ENCODE measurements around the gene LAMTOR1. TPM values are rescaled to one million over a fixed set of nuclear protein-coding genes. Genes with fewer than 3 reads are reported as not detected.

The LAMTOR1 gene
- total RNA-seq, 4 donors from 2014 or later = 86.6 to 132 (median 88.1) TPM

DNA sequence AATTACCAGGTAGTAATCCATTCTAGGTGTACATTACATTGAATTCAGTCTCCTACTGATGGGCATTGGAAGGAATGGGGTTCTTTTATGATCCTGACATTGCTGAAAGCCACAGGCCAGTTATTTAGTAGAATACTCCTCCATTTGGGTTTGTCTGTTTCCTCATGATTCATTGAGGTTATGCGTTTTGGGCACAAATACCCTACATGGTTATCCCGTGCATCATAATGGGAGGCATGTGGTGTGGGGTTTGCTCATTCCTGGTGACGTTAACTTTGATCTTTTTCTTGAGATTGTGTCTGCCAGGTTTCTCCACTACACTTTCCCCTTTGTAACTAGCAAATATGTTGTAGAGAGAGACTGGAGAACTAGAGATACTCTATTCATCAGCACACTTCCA, 38.0 kb upstream of the LAMTOR1 start:
- TF ChIP-seq POLR2A (IDR thresholded peaks at IDR 0.05) = no peak
- TF ChIP-seq, protein P1, sequence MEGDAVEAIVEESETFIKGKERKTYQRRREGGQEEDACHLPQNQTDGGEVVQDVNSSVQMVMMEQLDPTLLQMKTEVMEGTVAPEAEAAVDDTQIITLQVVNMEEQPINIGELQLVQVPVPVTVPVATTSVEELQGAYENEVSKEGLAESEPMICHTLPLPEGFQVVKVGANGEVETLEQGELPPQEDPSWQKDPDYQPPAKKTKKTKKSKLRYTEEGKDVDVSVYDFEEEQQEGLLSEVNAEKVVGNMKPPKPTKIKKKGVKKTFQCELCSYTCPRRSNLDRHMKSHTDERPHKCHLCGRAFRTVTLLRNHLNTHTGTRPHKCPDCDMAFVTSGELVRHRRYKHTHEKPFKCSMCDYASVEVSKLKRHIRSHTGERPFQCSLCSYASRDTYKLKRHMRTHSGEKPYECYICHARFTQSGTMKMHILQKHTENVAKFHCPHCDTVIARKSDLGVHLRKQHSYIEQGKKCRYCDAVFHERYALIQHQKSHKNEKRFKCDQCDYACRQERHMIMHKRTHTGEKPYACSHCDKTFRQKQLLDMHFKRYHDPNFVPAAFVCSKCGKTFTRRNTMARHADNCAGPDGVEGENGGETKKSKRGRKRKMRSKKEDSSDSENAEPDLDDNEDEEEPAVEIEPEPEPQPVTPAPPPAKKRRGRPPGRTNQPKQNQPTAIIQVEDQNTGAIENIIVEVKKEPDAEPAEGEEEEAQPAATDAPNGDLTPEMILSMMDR (IDR thresholded peaks at IDR 0.05) = no peak
- no peaks in the 10 kb centered on the region for H3K4me1 ChIP-seq
- H3K4me3 ChIP-seq = no peak overlapping the region
- H3K36me3 ChIP-seq = no peaks in the 10 kb centered on the region
- DNase-seq = no peak
- H3K27me3 ChIP-seq = no peaks in the 10 kb centered on the region
- H3K27ac ChIP-seq = no peak overlapping the region
- H3K9me3 ChIP-seq = no peaks in the 10 kb centered on the region

DNA sequence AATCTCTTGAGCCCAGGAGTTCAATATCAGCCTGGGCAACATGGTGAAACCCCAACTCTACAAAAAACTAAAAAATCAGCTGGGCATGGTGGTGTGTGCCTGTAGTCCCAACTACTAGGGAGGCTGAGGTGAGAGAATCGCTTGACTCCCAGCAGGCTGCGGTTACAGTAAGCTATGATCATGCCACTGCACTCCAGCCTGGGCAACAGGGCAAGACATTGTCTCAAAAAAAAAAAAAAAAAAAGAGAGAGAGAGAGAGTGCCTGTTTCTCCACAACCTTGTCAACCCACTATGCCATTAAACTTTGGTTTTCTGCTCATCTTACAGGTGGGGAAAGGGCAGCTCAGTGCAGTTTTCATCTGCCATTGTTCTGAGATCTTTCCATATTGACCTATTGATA, 37.6 kb upstream of the LAMTOR1 start:
- Histone ChIP-seq H3K27ac (no peak overlapping the region), H3K27me3 (no peaks in the 10 kb centered on the region), H3K9me3 (no peaks in the 10 kb centered on the region), H3K4me1 (no peaks in the 10 kb centered on the region), H3K4me3 (no peak overlapping the region), H3K36me3 (no peaks in the 10 kb centered on the region)
- TF ChIP-seq, protein P1 (IDR thresholded peaks at IDR 0.05) = no peak
- TF ChIP-seq POLR2A (IDR thresholded peaks at IDR 0.05) = no peak
- DNase-seq = no peak

DNA sequence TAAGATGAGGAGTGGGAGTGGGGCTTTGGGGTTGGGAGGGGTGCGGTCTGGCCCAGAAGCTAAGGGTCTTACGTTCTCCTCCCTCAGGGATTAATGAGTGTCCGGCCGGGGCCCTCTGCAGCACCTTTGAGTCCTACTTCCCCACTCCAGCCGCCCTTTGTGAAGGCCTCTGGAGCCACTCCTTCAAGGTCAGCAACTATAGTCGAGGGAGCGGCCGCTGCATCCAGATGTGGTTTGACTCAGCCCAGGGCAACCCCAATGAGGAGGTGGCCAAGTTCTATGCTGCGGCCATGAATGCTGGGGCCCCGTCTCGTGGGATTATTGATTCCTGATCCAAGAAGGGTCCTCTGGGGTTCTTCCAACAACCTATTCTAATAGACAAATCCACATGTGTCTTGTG, 36.4 kb upstream of the LAMTOR1 start:
- TF ChIP-seq POLR2A (IDR thresholded peaks at IDR 0.05) = no peak
- TF ChIP-seq, protein P1 (IDR thresholded peaks at IDR 0.05) = no peak

DNA sequence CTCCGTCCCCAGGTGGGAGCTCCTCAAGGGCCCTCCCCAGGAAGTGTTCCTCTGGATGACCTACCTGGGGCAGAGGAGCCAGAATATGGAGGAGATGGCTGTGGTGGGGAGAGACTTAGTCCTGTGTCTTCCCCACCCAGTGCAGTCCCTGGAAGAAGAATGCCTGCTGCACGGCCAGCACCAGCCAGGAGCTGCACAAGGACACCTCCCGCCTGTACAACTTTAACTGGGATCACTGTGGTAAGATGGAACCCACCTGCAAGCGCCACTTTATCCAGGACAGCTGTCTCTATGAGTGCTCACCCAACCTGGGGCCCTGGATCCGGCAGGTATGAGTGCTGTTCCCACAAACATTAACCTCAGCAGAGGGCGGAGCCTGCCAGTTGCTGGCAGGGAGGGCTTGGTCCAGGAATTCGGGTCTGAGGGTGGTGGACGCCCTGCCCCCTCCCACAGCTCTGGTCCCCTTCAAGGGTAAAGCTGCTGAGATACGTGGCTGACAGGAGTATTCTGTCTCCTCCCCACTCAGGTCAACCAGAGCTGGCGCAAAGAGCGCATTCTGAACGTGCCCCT, 35.8 kb upstream of the LAMTOR1 start:
- no peak for TF ChIP-seq POLR2A (IDR thresholded peaks at IDR 0.05)
- TF ChIP-seq, protein P1 (IDR thresholded peaks at IDR 0.05) = no peak
- Histone ChIP-seq H3K4me1 (no peaks in the 10 kb centered on the region), H3K4me3 (no peak overlapping the region), H3K27ac (no peak overlapping the region), H3K27me3 (no peaks in the 10 kb centered on the region), H3K9me3 (no peaks in the 10 kb centered on the region), H3K36me3 (no peaks in the 10 kb centered on the region)
- DNase-seq = no peak

More for the DNA sequence above, 36.4 kb upstream of the LAMTOR1 start:
- H3K9me3 ChIP-seq = no peaks in the 10 kb centered on the region
- no peaks in the 10 kb centered on the region for H3K36me3 ChIP-seq
- no peak overlapping the region for H3K27ac ChIP-seq
- no peaks in the 10 kb centered on the region for H3K4me1 ChIP-seq
- no peaks in the 10 kb centered on the region for H3K27me3 ChIP-seq
- no peak for DNase-seq
- H3K4me3 ChIP-seq = no peak overlapping the region

DNA sequence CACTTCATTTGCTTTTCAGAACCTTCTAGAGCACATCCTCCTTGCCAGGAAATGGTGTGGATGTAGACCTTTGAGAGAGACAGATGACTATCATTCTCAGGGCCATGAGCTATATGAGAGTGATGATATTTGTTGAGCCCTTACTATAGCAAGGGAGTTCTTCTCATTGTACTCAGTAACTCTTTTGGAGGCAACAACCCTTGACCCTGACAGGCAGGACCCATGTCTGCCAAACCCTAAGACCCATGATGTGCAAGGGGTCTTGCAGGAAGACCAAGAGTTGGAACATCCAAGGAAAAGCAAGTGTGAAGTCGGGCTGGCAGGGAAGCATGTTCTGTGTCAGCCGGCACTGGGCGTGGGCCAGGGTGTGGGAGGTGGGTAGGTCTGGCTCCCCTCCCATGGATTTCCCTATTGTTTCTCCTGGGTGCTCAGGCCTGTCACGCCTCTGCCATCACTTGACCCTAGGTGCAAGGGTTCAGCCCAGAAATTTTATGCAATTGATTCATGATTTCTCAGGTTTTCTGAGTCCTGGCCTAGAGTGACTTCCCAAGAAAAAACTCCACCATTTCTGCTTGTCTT, 33.7 kb upstream of the LAMTOR1 start:
- no peaks in the 10 kb centered on the region for H3K4me1 ChIP-seq
- no peaks in the 10 kb centered on the region for H3K9me3 ChIP-seq
- H3K4me3 ChIP-seq = no peak overlapping the region
- no peak for DNase-seq
- TF ChIP-seq, protein P1 (IDR thresholded peaks at IDR 0.05) = no peak
- no peak for TF ChIP-seq POLR2A (IDR thresholded peaks at IDR 0.05)
- no peaks in the 10 kb centered on the region for H3K27me3 ChIP-seq
- H3K27ac ChIP-seq = no peak overlapping the region
- no peaks in the 10 kb centered on the region for H3K36me3 ChIP-seq

All from Peyer's patch (tissue), 4 donors.